Esophagus squamous epithelium (tissue), 4 donors: ENCODE measurements around the gene EPB41L4A.

Experiments used
- CTCF ChIP-seq, 6 experiments: fragments of 450-650 bp in 4 of 6; fragments of 200-600 bp in 2 of 6; sonication (generic) in 2 of 6; IDR thresholded peaks; one replicate each; pipeline ENCODE4 v1.5.1; 2016 to 2019; ENCODE audit warnings: antibody characterized with exemption in 6 of 6, mild to moderate bottlenecking in 4 of 6, moderate library complexity in 4 of 6
- POLR2A ChIP-seq, 4 donors: fragments of 450-650 bp; IDR thresholded peaks; one replicate each; pipeline ENCODE4 v1.6.1; 2017; ENCODE audit warnings: antibody characterized with exemption in 4 of 4, mild to moderate bottlenecking in 4 of 4, moderate library complexity in 3 of 4

GRCh38 chr5:112371067-112371466, 48.0 kb downstream of the EPB41L4A start:
- TF ChIP-seq POLR2A (IDR thresholded peaks at IDR 0.05) (no peak), CTCF (IDR thresholded peaks at IDR 0.05) (no peak)
